Measurements from ENCODE around the gene VAX1.

GRCh38 chr10:117143103-117143823 lies 5.2 kb upstream of the VAX1 start:
- TF ChIP-seq CTCF (conservative IDR thresholded peaks at IDR 0.05; ENCODE audit: low read length) (no peak), EZH2phosphoT487 (IDR thresholded peaks at IDR 0.05; ENCODE audit: borderline replicate concordance, low read depth, low read length) (no peak)
